OCI-M2 (cell line): ENCODE data around the gene OR5B21.

Experiments used
- DNase-seq: peaks from one replicate; lab custom pipeline; 2025; ENCODE audit not compliant: unreplicated experiment; lab: John Stamatoyannopoulos, UW

Gene OR5B21

GRCh38 chr11:58508005-58508404 is at the start of gene OR5B21:
Gene OR5B21 (minus strand): TSS chr11:58508105. CDS start chr11:58508105, 0 bp downstream.
- no peak for DNase-seq

DNA sequence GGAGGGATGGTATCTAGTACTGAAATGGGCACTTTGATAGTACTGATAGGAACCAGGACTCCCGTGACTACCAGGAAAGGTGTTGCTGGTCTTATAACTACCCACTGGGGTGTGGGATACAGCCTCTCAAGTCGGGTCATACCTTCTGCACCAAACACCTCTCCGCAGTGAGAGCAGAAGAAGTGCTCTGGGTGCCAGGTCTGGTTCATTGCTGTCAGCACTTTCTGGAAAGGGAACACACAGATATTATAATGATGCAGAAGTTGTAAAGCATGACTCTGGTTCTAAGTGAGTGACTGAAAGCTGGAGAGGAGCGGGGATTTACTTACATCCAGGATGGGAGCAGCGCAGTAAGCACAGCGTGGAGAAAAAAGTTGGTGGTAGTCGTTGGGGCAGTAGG is 41.7 kb upstream of the OR5B21 start:
- DNase-seq: no peak

GRCh38 chr11:58546841-58547240 is 38.9 kb upstream of the OR5B21 start:
- no peak for DNase-seq

GRCh38 chr11:58531865-58532341 is 24.0 kb upstream of the OR5B21 start:
- no peak for DNase-seq

GRCh38 chr11:58530236-58530635 is 22.3 kb upstream of the OR5B21 start:
- no peak for DNase-seq

DNA sequence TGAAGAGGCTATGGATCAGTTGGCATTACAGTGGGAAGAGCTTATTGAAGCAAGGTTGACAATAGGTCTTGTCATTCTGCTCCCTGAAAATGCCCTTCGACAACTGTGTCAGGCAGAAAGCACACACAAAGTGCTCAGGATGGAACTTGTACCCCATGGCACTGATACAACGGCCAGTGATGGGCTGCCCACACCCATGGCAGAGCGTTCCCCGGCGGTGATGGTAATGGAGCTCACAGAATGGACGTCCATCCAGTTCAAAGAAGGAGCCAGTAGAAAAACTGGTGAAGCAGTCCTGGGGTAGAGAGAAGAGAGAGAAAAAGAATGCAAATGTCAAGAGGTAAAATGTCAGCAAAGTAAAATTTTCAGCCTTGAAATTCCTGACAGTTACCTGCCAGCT is 19.5 kb upstream of the OR5B21 start:
- DNase-seq: no peak

GRCh38 chr11:58526721-58527120 is 18.8 kb upstream of the OR5B21 start:
- no peak for DNase-seq

GRCh38 chr11:58525037-58525614 is 17.2 kb upstream of the OR5B21 start:
- no peak for DNase-seq

DNA sequence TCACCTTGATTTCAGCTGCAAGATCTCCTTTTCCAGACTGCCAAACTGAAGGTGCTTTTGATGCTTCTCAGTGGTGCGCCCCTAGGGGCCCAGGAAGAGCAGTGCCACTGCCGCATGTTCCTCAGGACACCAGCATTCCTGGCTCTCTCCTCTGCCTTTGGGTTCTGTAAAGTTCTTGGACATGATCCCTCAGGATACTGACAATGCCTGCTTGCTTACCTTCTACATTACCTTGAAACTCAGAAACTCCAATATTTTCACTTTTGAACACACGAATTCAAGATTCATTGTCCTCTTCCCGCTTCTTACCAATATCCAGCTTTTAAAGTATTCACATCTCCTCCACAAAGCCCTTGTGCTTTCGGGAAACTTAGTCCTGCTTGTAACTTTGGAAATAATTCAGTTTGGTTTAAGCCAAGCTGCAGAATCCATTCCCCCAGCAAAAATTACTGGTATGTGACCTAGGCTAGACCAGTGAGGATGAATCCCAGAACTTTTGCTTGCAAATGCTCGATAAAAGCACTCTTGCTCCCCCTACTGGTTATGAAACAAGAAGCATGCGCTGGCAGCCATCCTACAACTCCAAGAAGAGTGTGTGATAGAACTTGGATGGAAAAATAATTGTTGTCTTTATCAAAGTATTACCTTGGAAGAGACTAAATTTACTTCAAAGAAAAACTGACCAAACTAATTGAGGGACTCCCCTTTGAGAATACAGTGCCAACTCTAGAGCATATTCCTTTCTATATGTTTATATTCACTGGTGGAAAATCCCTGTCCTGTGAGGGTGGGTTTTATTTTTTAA is 16.5 kb upstream of the OR5B21 start:
- no peak for DNase-seq

GRCh38 chr11:58513747-58514367 is 6.0 kb upstream of the OR5B21 start:
- DNase-seq: no peak

- DNase-seq: no peak
Measured at GRCh38 chr11:58511636-58512035, 3.7 kb upstream of the OR5B21 start.

- no peak for DNase-seq
Measured at GRCh38 chr11:58509748-58510147, 1.8 kb upstream of the OR5B21 start.

DNA sequence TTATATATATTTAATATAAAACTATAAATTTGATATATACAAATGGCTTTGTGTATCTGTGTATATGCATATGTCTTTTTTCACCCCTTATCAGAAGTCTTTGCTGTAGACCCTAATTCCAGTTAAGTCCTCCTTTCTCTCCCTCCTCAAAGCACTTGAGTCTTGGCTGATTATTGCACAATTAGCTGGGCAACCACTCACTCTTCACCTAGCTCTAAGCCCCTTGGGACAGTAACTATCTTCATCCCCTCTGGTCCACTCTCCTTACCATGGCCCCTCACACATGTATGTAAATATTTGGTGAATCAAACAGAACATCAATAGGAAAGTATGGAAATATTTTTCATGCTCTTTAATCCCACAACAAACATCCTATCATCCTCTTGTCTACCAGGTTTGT is 909 bp upstream of the OR5B21 start:
- DNase-seq: no peak

DNA sequence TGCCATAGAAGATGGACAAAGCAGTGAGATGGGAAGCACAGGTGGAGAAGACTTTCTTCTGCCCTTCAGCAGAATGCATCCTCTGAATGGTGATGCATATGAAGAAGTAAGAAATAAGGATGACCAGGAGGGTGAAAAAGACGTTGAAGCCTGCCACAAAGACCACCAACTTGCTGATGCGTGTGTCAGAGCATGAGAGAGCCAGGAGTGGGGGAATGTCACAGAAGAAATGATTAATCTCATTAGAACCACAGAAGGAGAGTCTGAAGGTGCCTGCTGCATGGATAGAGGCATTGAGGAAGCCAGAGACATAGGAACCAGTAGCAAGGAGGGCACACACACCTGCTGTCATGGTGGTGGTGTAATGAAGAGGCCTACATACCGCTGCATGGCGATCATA is 550 bp downstream of the OR5B21 start:
- DNase-seq: no peak

DNA sequence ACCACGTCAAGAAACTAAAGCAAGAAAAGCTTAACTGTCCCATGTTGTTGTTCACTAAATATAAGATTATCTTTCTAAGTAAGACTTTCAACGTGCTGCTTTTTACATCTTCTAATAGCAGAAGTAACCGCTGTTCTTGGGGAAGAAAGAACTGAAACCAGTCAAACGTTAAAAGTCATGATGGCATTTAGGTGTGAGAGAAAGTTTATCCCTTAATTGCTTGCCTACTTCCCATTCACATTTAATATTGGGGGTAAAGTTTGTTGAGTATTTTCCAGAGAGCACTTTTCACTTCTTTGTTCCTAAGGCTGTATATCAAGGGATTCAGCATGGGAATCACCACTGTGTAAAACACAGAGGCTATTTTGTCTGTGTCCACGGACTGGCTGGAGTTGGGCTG is 970 bp downstream of the OR5B21 start:
- DNase-seq: no peak

- no peak for DNase-seq
Measured at GRCh38 chr11:58505849-58506248, 2.1 kb downstream of the OR5B21 start.

- no peak for DNase-seq
Measured at GRCh38 chr11:58504232-58504631, 3.7 kb downstream of the OR5B21 start.

DNA sequence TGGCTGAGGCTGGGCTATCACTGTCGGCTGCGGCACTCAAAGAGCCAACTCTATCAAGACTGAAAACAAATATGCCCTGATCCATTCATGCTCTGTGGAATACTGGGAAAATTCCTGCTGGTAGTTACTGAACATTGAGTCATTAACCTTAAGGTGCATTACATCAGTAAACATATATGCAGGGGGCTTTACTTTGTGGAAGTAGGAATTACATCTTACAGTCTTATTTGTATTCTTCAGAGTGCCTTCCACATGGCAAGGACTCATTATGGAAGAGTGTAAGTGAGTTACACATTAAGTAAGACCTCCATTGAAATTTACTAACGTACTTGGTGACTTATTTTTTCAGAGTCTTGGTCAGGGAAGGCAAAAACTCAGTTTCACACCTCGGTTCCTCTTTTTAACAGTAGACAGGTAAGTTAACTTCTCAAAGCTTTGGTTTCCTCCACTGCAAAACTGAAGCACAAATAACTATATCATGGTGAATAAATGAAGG is 4.5 kb downstream of the OR5B21 start:
- no peak for DNase-seq

DNA sequence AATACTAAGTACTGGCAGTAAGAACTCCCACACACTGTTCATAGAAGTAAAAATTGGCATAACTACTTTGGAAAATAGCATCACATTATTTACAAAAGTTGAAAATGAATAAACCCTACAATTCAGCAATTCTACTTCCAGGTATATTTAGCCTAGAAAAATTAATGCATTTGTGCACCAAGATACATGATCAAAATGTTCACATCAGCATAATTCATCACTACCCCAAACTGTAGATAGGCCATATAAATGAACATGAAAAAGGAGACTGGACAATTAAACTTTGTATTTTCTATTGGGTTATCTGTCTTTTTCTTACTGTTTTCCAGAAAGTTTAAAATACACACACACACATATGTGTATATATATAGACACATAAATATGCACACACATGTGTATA is 5.9 kb downstream of the OR5B21 start:
- no peak for DNase-seq

GRCh38 chr11:58498464-58498863 is 9.4 kb downstream of the OR5B21 start:
- DNase-seq: no peak

- no peak for DNase-seq
Measured at GRCh38 chr11:58497951-58498350, 10.0 kb downstream of the OR5B21 start.

DNA sequence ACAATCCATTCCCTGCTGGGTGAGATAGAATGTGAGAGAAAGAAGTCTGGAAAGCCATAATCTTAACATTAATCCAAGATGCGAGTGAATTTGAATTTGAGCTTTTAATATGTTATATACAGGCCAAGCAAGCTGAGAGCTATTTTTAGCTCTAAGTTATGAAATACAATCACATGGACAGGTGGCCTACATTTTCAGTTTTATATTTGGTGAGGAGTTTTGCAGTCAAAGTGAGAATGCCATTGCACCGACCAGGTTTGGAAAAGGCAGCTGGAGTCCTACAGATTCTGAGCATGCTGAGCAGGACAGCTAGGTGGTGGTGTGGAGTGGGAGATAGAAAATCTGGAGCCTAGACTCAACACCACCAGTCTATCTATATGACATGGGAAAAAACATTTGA is 12.0 kb downstream of the OR5B21 start:
- no peak for DNase-seq
